IMR-90 (cell line): ENCODE measurements around the gene ZNF366. TPM values are rescaled to one million over a fixed set of nuclear protein-coding genes. Genes with fewer than 3 reads are reported as not detected.
A peak's percentile ranks its signal among the peaks of the same experiment; 100 is the strongest.

Source experiments
- ATAC-seq: fragments of 200-7000 bp; cut with Tn5 transposase; 2 replicates; pipeline ENCODE4 v1.9.1; 2020; ENCODE audit warnings: low read depth, mild to moderate bottlenecking, moderate library complexity
- BruUV-seq: library from RNA; stranded (reverse); fragments of 400-500 nt; replicated peaks from 2 replicates; lab custom pipeline; 2021; lab: Mats Ljungman, UMichigan
- CTCF ChIA-PET: fragments of 300-600 bp; formaldehyde crosslinking; extraction: SDS; loops from one replicate; lab custom pipeline; 2021; ENCODE audit warnings: antibody characterized with exemption; lab: Yijun Ruan, JAX
- POLR2A ChIA-PET: fragments of 300-600 bp; sonication (Branson Sonifier 250); formaldehyde crosslinking; loops from one replicate; lab custom pipeline; 2022; ENCODE audit warnings: antibody characterized with exemption; ENCODE audit not compliant: unreplicated experiment; lab: Charles Lee
- DNase-seq: peaks from one replicate; pipeline ENCODE4 v3.0.0; 2013
- H2AFZ ChIP-seq: replicated peaks from 2 replicates; pipeline ENCODE3; 2013; ENCODE audit warnings: low read length, mild to moderate bottlenecking; ENCODE audit not compliant: poor library complexity
- H2AK5ac ChIP-seq: 2 replicates; pipeline ENCODE4 v1.6.1; 2013; ENCODE audit warnings: low read depth, low read length, inconsistent platforms
- H2AK9ac ChIP-seq: replicated peaks from 2 replicates; pipeline ENCODE3; 2013; ENCODE audit warnings: mild to moderate bottlenecking, low read depth, low read length, moderate library complexity; ENCODE audit not compliant: poor library complexity
- H2BK120ac ChIP-seq: 2 replicates; pipeline ENCODE4 v1.6.1; 2013; ENCODE audit warnings: low read depth, low read length, inconsistent platforms
- H2BK15ac ChIP-seq: 3 replicates; pipeline ENCODE4 v1.6.1; 2013; ENCODE audit warnings: low read depth, low read length, inconsistent platforms
- H2BK20ac ChIP-seq: 2 replicates; pipeline ENCODE4 v1.6.1; 2013; ENCODE audit warnings: low read depth, mild to moderate bottlenecking, inconsistent platforms, low read length, moderate library complexity
- H2BK5ac ChIP-seq: 2 replicates; pipeline ENCODE4 v1.6.1; 2013; ENCODE audit warnings: mild to moderate bottlenecking, low read depth, low read length, inconsistent platforms; ENCODE audit not compliant: poor library complexity, severe bottlenecking
- H3K14ac ChIP-seq: replicated peaks from 2 replicates; pipeline ENCODE4 v1.6.1; 2013; ENCODE audit warnings: low read depth, low read length, inconsistent platforms
- H3K18ac ChIP-seq: 2 replicates; pipeline ENCODE4 v1.6.1; 2013; ENCODE audit warnings: low read depth, low read length, control low read depth
- H3K23ac ChIP-seq: 2 replicates; pipeline ENCODE4 v1.6.1; 2013; ENCODE audit warnings: low read depth, low read length, inconsistent platforms
- H3K27ac ChIP-seq: 2 replicates; pipeline ENCODE4 v1.5.1; 2013; ENCODE audit warnings: mild to moderate bottlenecking, control low read depth, low read length; ENCODE audit not compliant: insufficient read depth
- H3K27me3 ChIP-seq: 2 replicates; pipeline ENCODE4 v1.6.1; 2013; ENCODE audit warnings: low read length; ENCODE audit not compliant: control insufficient read depth, insufficient read depth
- H3K36me3 ChIP-seq: 2 replicates; pipeline ENCODE4 v1.6.1; 2013; ENCODE audit warnings: low read length, mixed read lengths; ENCODE audit not compliant: control insufficient read depth, insufficient read depth
- H3K4ac ChIP-seq: 2 replicates; pipeline ENCODE4 v1.6.1; 2013; ENCODE audit warnings: low read depth, low read length, inconsistent platforms
- H3K4me1 ChIP-seq: 2 replicates; pipeline ENCODE4 v1.6.1; 2013; ENCODE audit warnings: low read length, mixed read lengths; ENCODE audit not compliant: control insufficient read depth, insufficient read depth
- H3K4me2 ChIP-seq: 2 replicates; pipeline ENCODE4 v1.6.1; 2013; ENCODE audit warnings: low read depth, mild to moderate bottlenecking, control low read depth, low read length, moderate library complexity
- H3K4me3 ChIP-seq: 2 replicates; pipeline ENCODE4 v1.5.1; 2013; ENCODE audit warnings: low read depth, mild to moderate bottlenecking, control low read depth, low read length, moderate library complexity; ENCODE audit not compliant: insufficient read depth
- H3K56ac ChIP-seq: 2 replicates; pipeline ENCODE4 v1.6.1; 2013; ENCODE audit warnings: low read length, inconsistent platforms; ENCODE audit not compliant: insufficient read depth; ENCODE audit errors: extremely low read depth
- H3K79me1 ChIP-seq, 2 experiments: 2 replicates each; pipeline ENCODE4 v1.6.1; 2013; ENCODE audit warnings: low read length in 2 of 2, inconsistent platforms in 1 of 2, low read depth in 1 of 2
- H3K9ac ChIP-seq: 2 replicates; pipeline ENCODE4 v1.6.1; 2013; ENCODE audit warnings: low read depth, low read length, control low read depth
- H3K9me1 ChIP-seq: 2 replicates; pipeline ENCODE4 v1.6.1; 2013; ENCODE audit warnings: low read length, inconsistent platforms; ENCODE audit not compliant: insufficient read depth
- H3K9me3 ChIP-seq: 2 replicates; pipeline ENCODE4 v1.6.1; 2013; ENCODE audit warnings: low read length; ENCODE audit not compliant: control insufficient read depth, insufficient read depth
- H4K20me1 ChIP-seq: 2 replicates; pipeline ENCODE4 v1.6.1; 2013; ENCODE audit warnings: low read length, inconsistent platforms; ENCODE audit not compliant: insufficient read depth
- H4K5ac ChIP-seq: 2 replicates; pipeline ENCODE4 v1.6.1; 2013; ENCODE audit warnings: mild to moderate bottlenecking, low read depth, low read length, control low read depth
- H4K8ac ChIP-seq, 2 experiments: 2 replicates each; pipeline ENCODE4 v1.6.1; 2013; ENCODE audit warnings: low read depth in 2 of 2, low read length in 2 of 2, control low read depth in 1 of 2, inconsistent platforms in 1 of 2
- H4K91ac ChIP-seq: 2 replicates; pipeline ENCODE4 v1.6.1; 2013; ENCODE audit warnings: low read depth, low read length, inconsistent platforms; ENCODE audit not compliant: insufficient read depth
- BHLHE40 ChIP-seq: fragments of 150-350 bp; IDR thresholded peaks from 2 replicates; pipeline ENCODE4 v1.6.1; 2016; ENCODE audit warnings: mild to moderate bottlenecking, low read depth, low read length
- CEBPB ChIP-seq: IDR thresholded peaks from 2 replicates; pipeline ENCODE4 v1.6.1; 2012; ENCODE audit warnings: low read depth, low read length, improper control_type of control experiment
- CHD1 ChIP-seq: IDR thresholded peaks from 2 replicates; pipeline ENCODE4 v1.6.1; 2012; ENCODE audit warnings: low read depth, low read length, improper control_type of control experiment
- FOS ChIP-seq: fragments of 150-350 bp; IDR thresholded peaks from 2 replicates; pipeline ENCODE4 v1.6.1; 2016; ENCODE audit warnings: low read depth, low read length
- MAFK ChIP-seq: IDR thresholded peaks from 2 replicates; pipeline ENCODE4 v1.6.1; 2012; ENCODE audit warnings: low read depth, low read length, improper control_type of control experiment
- MAZ ChIP-seq: IDR thresholded peaks from 2 replicates; pipeline ENCODE4 v1.6.1; 2012; ENCODE audit warnings: low read depth, mild to moderate bottlenecking, low read length, improper control_type of control experiment, moderate library complexity, borderline replicate concordance
- MXI1 ChIP-seq: IDR thresholded peaks from 2 replicates; pipeline ENCODE4 v1.6.1; 2012; ENCODE audit warnings: low read depth, mild to moderate bottlenecking, low read length, moderate library complexity, borderline replicate concordance
- NFE2L2 ChIP-seq: fragments of 150-350 bp; IDR thresholded peaks from 2 replicates; pipeline ENCODE4 v1.6.1; 2016; ENCODE audit warnings: low read depth, mild to moderate bottlenecking, low read length
- POLR2A ChIP-seq: IDR thresholded peaks from 2 replicates; pipeline ENCODE4 v1.6.1; 2012; ENCODE audit warnings: mild to moderate bottlenecking, low read depth, low read length
- RAD21 ChIP-seq: IDR thresholded peaks from 2 replicates; pipeline ENCODE4 v1.6.1; 2012; ENCODE audit warnings: low read length, improper control_type of control experiment
- RCOR1 ChIP-seq: IDR thresholded peaks from 2 replicates; pipeline ENCODE4 v1.6.1; 2012; ENCODE audit warnings: mild to moderate bottlenecking, low read length, improper control_type of control experiment; ENCODE audit not compliant: insufficient replicate concordance
- RFX5 ChIP-seq: IDR thresholded peaks from 2 replicates; pipeline ENCODE4 v1.8.0; 2012; ENCODE audit warnings: low read depth, mild to moderate bottlenecking, low read length, moderate library complexity
- SMC3 ChIP-seq: fragments of 150-350 bp; IDR thresholded peaks from 2 replicates; pipeline ENCODE4 v1.6.1; 2016; ENCODE audit warnings: low read depth, mild to moderate bottlenecking, antibody characterized with exemption, low read length, moderate library complexity
- USF2 ChIP-seq: fragments of 150-350 bp; IDR thresholded peaks from 2 replicates; pipeline ENCODE4 v1.6.1; 2017; ENCODE audit warnings: mild to moderate bottlenecking, antibody characterized with exemption, low read length, low read depth
- dilution Hi-C: fragments of 300-500 bp; cut with HindIII; formaldehyde crosslinking; loops from one replicate; pipeline ENCODE4 v1.14.3; 2018; ENCODE audit warnings: low sequenced_read_pairs; ENCODE audit not compliant: unreplicated experiment
- in situ Hi-C: fragments of 300-500 bp; cut with MboI; formaldehyde crosslinking; loops from 3 replicates; pipeline ENCODE4 v1.14.3; 2019; ENCODE audit warnings: low sequenced_read_pairs, inconsistent platforms, mixed read lengths
- intact Hi-C: fragments of 100-400 bp; cut with micrococcal nuclease; formaldehyde crosslinking; loops from 2 replicates; pipeline ENCODE4 v1.10.0; 2022
- polyA plus RNA-seq, 3 experiments: library from polyadenylated mRNA; depleted of rRNA; stranded (reverse); fragments of >200 nt; gene quantifications; 2 replicates each; pipeline ENCODE4 v1.2.3, GENCODE V29; 2012; ENCODE audit warnings: low replicate concordance in 1 of 3
- total RNA-seq: library from RNA; depleted of rRNA; stranded (reverse); fragments of >200 nt; gene quantifications from 2 replicates; pipeline ENCODE4 v1.2.3, GENCODE V29; 2012
- TF ChIP-seq, protein P1 (sequence below): fragments of 150-350 bp; IDR thresholded peaks from 2 replicates; pipeline ENCODE4 v1.6.1; 2016; ENCODE audit warnings: low read depth, mild to moderate bottlenecking, low read length, moderate library complexity, borderline replicate concordance
- TF ChIP-seq, protein P2 (sequence below): conservative IDR thresholded peaks from 2 replicates; pipeline ENCODE4 v1.5.1; 2012; ENCODE audit warnings: mild to moderate bottlenecking, low read depth, low read length, improper control_type of control experiment

ZNF366 gene
- total and polyA plus RNA-seq, 2 of the 4 experiments (the other 2 are of a cell fraction): not detected

DNA sequence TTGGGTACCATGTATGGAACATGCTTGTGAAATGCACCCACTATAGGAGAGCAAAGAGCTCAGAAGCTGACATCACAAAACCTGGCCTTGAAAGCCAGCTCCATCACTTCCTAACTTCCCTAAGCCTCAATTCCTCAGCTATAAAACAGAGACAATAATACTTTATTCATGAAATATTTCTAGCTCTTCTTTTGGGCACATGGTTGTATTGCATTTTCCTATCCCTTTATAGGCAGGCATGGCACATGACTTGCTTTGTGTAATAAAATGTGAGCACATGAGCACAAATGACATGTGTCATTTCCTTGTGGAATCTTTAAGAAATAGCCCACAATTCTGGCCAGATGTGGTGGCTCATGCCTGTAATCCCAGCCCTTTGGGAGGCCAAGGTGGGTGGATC, 18.5 kb downstream of the ZNF366 start:
- Histone ChIP-seq H3K56ac (no peak overlapping the region), H3K27ac (no peak overlapping the region), H3K36me3 (no peaks in the 10 kb centered on the region), H4K5ac (no peak overlapping the region), H2AFZ (no peak overlapping the region), H2BK20ac (no peak overlapping the region), H3K4ac (no peak overlapping the region), H2AK5ac (no peak overlapping the region), H3K79me1 (no peaks in the 10 kb centered on the region), H2BK15ac (no peak overlapping the region), H3K14ac (0 out of 2 replicates have a peak overlapping the region, but pooled peaks have one; percentile 21), H3K4me3 (no peak overlapping the region), H2BK5ac (no peak overlapping the region), H3K18ac (no peak overlapping the region), H4K20me1 (no peaks in the 10 kb centered on the region), H3K4me2 (no peak overlapping the region), H3K9me1 (no peaks in the 10 kb centered on the region), H4K8ac (no peak overlapping the region), H2AK9ac (no peak overlapping the region), H2BK120ac (no peak overlapping the region), H3K4me1 (peaks cover 5% of the 10 kb centered on the region; the same call in 1 of the 2 replicates), H3K9me3 (no peaks in the 10 kb centered on the region), H4K91ac (no peak overlapping the region), H3K27me3 (no peaks in the 10 kb centered on the region), H3K9ac (no peak overlapping the region), H3K23ac (no peak overlapping the region)
- ChIA-PET CTCF (no interaction called here), POLR2A (no interaction called here)
- TF ChIP-seq, protein P1, sequence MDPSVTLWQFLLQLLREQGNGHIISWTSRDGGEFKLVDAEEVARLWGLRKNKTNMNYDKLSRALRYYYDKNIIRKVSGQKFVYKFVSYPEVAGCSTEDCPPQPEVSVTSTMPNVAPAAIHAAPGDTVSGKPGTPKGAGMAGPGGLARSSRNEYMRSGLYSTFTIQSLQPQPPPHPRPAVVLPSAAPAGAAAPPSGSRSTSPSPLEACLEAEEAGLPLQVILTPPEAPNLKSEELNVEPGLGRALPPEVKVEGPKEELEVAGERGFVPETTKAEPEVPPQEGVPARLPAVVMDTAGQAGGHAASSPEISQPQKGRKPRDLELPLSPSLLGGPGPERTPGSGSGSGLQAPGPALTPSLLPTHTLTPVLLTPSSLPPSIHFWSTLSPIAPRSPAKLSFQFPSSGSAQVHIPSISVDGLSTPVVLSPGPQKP: no peak
- TF ChIP-seq CHD1 (no peak), SMC3 (no peak), NFE2L2 (no peak), POLR2A (no peak), MAZ (no peak), FOS (no peak), RAD21 (no peak), RCOR1 (no peak), CEBPB (no peak), RFX5 (no peak), BHLHE40 (no peak), USF2 (no peak), MAFK (no peak), MXI1 (no peak)
- TF ChIP-seq, protein P2, sequence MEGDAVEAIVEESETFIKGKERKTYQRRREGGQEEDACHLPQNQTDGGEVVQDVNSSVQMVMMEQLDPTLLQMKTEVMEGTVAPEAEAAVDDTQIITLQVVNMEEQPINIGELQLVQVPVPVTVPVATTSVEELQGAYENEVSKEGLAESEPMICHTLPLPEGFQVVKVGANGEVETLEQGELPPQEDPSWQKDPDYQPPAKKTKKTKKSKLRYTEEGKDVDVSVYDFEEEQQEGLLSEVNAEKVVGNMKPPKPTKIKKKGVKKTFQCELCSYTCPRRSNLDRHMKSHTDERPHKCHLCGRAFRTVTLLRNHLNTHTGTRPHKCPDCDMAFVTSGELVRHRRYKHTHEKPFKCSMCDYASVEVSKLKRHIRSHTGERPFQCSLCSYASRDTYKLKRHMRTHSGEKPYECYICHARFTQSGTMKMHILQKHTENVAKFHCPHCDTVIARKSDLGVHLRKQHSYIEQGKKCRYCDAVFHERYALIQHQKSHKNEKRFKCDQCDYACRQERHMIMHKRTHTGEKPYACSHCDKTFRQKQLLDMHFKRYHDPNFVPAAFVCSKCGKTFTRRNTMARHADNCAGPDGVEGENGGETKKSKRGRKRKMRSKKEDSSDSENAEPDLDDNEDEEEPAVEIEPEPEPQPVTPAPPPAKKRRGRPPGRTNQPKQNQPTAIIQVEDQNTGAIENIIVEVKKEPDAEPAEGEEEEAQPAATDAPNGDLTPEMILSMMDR: no peak
- ATAC-seq: no peak
- intact Hi-C loops: no loop called here
- in situ Hi-C loops: no loop called here
- dilution Hi-C loops: no loop called here
- BruUV-seq: no TSS peak
- DNase-seq: no peak
